Germinal center (tissue), 1 donor: ENCODE measurements around the gene URM1.

Source experiments
- DNase-seq: peaks from one replicate; pipeline ENCODE4 v3.0.0; 2012; ENCODE audit warnings: mixed read lengths, low spot score

The URM1 gene

GRCh38 chr9:128349125-128349524, 22.0 kb upstream of the URM1 start:
- no peak for DNase-seq

GRCh38 chr9:128349772-128350171, 21.4 kb upstream of the URM1 start:
- DNase-seq = no peak

- no peak for DNase-seq
Observed at GRCh38 chr9:128355451-128355850, 15.7 kb upstream of the URM1 start.

GRCh38 chr9:128358090-128358489, 13.1 kb upstream of the URM1 start:
- no peak for DNase-seq

GRCh38 chr9:128358861-128359260, 12.3 kb upstream of the URM1 start:
- no peak for DNase-seq

GRCh38 chr9:128360826-128361225, 10.3 kb upstream of the URM1 start:
- DNase-seq = no peak

- DNase-seq = no peak
Observed at GRCh38 chr9:128361296-128361985, 9.7 kb upstream of the URM1 start.

- DNase-seq = peak; percentile 76
Observed at GRCh38 chr9:128361986-128362646, 9.1 kb upstream of the URM1 start.

GRCh38 chr9:128362774-128363173, 8.4 kb upstream of the URM1 start:
- no peak for DNase-seq

GRCh38 chr9:128365525-128365924, 5.6 kb upstream of the URM1 start:
- no peak for DNase-seq

GRCh38 chr9:128369024-128369706, 2.0 kb upstream of the URM1 start:
- no peak for DNase-seq

- DNase-seq = no peak
Observed at GRCh38 chr9:128370367-128370751, 815 bp upstream of the URM1 start.

- no peak for DNase-seq
Observed at GRCh38 chr9:128371630-128372117, 500 bp downstream of the URM1 start.

- no peak for DNase-seq
Observed at GRCh38 chr9:128372188-128372641, 1.0 kb downstream of the URM1 start.

GRCh38 chr9:128372784-128373183, 1.6 kb downstream of the URM1 start:
- DNase-seq = no peak

- no peak for DNase-seq
Observed at GRCh38 chr9:128374221-128374675, 3.1 kb downstream of the URM1 start.

- DNase-seq = no peak
Observed at GRCh38 chr9:128375865-128376264, 4.7 kb downstream of the URM1 start.

- no peak for DNase-seq
Observed at GRCh38 chr9:128382261-128382660, 11.1 kb downstream of the URM1 start.

- no peak for DNase-seq
Observed at GRCh38 chr9:128383007-128383753, 12.0 kb downstream of the URM1 start.

GRCh38 chr9:128383791-128384190, 12.6 kb downstream of the URM1 start:
- no peak for DNase-seq

- DNase-seq = no peak
Observed at GRCh38 chr9:128384801-128385495, 13.8 kb downstream of the URM1 start.
